KOPT-K1 (cell line): Measurements from ENCODE around the gene MRPL10.

ENCODE experiments used
- H3K27ac ChIP-seq: fragments of 200-600 bp; sonication (generic); 2 replicates; pipeline ENCODE4 v1.5.1; 2016; ENCODE audit warnings: antibody characterized with exemption, mild to moderate bottlenecking, low read depth, low read length; ENCODE audit not compliant: poor library complexity, severe bottlenecking
- H3K36me3 ChIP-seq: fragments of 200-600 bp; sonication (generic); 2 replicates; pipeline ENCODE4 v1.5.1; 2017; ENCODE audit warnings: antibody characterized with exemption, mild to moderate bottlenecking, low read length, moderate library complexity; ENCODE audit not compliant: insufficient read depth
- H3K9me3 ChIP-seq: fragments of 200-600 bp; sonication (generic); 2 replicates; pipeline ENCODE4 v1.5.1; 2017; ENCODE audit warnings: antibody characterized with exemption, low read length, mild to moderate bottlenecking; ENCODE audit not compliant: insufficient read depth, poor library complexity, severe bottlenecking

The MRPL10 gene

DNA sequence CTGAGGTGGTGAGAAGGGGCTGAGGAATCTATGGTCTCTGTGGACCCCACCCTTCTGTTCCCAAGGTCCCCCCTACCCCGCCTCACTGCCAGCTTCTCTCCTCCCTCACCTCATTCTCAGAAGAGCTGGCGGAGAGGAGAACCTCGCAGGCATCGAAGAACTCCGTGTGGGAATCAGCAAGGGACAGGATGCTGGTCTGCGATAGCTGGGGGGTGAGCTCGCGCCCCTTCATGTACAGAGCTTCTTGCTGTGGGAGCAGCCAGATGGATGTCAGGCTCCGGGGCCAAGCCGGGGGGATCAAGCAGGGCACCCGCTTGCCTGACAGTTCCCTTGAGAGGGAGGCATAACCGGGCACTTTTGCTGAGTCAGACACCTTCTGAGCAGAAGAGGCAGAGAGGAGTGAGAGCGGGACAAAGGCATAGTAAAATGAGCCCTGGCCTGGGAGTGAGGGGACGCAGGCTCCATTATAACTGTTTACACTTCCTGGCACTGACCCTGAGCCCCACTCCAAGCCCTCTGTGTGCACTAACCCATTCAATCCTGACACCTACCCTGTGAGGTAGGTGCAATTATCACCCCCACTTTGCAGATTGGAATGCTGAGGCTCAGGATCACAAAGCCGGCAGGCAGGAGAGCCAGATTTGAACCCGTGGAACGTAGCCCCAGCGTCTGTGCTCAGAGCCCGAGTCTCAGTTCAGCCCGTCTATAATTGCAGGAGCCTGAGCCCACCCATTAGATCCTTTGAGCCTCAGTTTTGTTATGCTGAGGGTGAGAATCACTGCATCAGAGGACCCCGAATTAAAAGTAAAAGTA, 16.0 kb downstream of the MRPL10 start:
- H3K27ac ChIP-seq = no peak overlapping the region
- H3K36me3 ChIP-seq = peaks cover 82% of the 10 kb centered on the region
- no peaks in the 10 kb centered on the region for H3K9me3 ChIP-seq

DNA sequence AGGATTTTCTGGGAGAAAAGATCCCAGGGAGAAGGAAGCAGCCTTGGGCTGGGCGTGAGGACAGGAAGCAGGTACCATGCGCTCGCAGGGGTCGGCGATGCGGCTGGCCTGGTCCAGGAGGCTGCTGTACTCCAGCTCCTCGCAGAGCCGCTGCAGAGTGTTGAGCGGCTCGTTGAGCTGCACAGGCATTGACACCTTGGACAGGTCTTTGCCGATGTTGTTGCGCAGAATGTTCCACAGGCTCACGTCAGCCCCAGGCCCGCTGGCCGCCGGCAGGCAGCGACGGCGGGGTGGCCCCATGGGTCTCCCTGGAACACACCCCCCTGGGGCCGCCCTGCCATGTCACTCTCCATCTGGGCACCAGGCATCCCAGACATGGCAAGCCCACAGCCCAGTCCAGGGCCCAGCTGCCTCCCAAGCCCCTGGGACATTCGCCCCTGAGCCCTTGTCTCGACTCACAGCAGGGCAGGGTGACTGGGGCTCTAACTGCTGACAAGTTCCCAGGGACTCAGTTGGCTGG, 17.8 kb downstream of the MRPL10 start:
- Histone ChIP-seq H3K36me3 (peaks cover 96% of the 10 kb centered on the region), H3K9me3 (no peaks in the 10 kb centered on the region), H3K27ac (no peak overlapping the region)

DNA sequence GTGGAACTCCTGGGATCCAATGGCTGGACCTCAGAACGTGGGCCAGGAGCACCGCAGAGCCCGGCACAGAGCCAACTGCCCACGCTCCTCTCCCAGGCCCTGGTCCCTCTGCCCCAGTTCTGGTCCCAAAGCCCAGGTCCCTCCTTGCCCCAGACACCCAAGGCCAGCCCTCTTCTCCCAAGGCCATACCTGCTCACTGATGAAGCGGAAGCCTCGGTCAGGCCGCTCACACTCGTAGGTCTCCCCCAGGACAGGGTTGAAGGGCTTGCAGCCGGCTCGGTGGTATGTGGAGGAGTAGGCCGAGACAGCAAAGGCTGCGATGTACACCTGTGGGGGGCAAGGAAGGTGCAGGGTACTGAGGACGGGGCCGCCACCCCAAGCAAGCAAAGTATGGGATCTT, 18.3 kb downstream of the MRPL10 start:
- peaks cover 96% of the 10 kb centered on the region for H3K36me3 ChIP-seq
- H3K9me3 ChIP-seq = no peaks in the 10 kb centered on the region
- no peak overlapping the region for H3K27ac ChIP-seq

DNA sequence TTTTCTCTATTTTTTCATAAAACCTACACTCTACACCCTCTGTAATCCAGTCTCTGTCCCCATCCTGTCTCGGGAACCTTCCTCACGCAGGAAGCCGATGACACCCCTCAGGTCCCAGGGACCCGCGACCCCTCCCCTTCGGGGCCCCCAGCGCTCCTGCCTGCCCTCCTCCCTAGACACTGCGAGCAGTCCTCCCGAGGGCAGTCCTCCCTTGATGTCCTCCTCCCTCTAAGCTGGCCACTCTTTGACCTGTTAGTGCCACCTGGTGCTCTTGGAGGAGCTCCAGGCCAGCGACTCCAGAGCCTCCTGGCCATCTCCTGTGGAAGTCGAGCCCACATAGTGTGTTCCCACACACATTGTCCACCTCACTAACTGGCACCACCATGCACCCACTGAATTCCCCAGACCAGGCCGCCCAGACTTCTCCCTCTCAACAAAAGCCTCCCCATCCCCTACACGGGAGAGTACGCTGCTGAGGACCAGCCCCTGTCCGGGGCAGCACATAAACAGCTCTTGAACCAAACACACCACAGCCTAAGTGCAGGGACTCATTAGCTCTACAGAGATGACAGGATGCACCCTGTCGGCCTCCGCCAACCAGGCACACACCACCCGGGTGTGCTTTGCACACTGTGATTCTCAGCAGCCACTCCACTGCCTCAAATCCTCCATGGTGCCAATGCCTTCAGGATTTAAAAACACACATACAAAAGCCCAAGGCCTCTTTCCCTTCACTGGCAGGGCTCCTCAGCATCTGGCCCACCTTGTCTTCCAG, 19.0 kb downstream of the MRPL10 start:
- Histone ChIP-seq H3K36me3 (peaks cover 96% of the 10 kb centered on the region), H3K27ac (no peak overlapping the region)

GRCh38 chr17:47811709-47812108, 19.6 kb downstream of the MRPL10 start:
- H3K36me3 ChIP-seq = peaks cover 96% of the 10 kb centered on the region
- H3K27ac ChIP-seq = no peak overlapping the region
- H3K9me3 ChIP-seq = no peaks in the 10 kb centered on the region

More for the DNA sequence above, 19.0 kb downstream of the MRPL10 start:
- no peaks in the 10 kb centered on the region for H3K9me3 ChIP-seq

GRCh38 chr17:47810901-47811635, 20.3 kb downstream of the MRPL10 start:
- Histone ChIP-seq H3K27ac (no peak overlapping the region), H3K9me3 (no peaks in the 10 kb centered on the region), H3K36me3 (peaks cover 91% of the 10 kb centered on the region)

DNA sequence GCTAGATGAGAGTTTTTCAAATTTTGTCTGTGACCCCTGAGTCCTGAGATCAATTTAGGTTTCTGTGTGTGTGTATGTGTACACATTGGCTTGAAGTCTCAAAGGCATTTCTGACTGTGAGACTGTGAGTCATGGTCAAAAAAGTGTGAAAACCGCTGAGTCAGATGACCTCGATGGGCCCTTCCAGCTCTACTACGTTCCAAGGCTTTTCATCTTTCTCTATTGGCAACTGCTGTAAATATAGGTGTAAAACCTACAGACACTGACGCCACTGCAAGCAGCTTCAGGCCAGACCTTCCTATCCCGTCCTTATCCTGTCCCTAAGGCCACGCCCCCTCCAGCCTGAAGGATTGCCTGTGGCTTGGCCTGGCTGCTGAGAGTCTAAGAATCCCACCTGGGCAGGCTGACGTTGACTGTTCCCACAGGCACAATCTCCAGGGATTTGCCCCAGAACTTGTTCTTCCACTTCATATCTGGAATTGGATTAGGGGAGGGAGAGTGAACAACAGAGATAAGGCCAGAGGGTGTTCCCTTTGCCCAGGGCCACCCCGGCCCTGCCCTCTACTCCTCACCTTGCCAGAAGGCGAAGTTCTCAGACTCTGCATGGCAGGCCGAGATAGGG, 21.0 kb downstream of the MRPL10 start:
- Histone ChIP-seq H3K9me3 (no peaks in the 10 kb centered on the region), H3K27ac (no peak overlapping the region), H3K36me3 (peaks cover 83% of the 10 kb centered on the region)

DNA sequence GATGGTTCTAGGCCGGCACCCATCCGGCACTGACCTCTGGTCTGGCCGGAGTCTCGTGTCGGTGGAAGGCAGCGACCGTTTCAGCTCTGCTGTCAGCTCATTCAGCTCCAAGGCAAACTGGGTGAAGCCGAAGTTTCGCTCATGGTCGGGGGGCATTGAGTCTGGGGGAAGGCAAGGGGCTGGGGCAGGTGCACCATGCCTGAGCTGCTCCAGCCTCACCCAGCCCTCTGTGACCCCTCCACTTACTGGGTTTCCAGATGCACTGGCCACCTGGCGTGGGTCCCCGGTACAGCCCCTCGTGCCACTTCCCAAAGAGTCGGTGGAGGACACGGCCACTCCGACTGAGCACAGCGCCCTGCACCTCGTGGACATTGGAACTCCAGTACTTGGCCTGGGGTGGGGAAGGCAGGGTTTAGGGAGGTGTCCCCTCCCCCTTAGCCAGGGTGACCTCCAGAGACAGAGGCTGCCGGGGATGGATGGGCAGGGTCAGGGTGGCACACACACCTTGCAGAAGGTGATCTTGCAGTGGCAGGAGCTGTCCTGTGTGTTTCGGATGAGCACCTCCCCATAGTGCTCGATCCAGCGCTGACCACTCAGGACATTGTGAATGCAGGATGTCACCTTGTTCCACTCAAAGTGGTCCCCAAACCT, 22.4 kb downstream of the MRPL10 start:
- H3K27ac ChIP-seq = no peak overlapping the region
- H3K9me3 ChIP-seq = no peaks in the 10 kb centered on the region
- peaks cover 70% of the 10 kb centered on the region for H3K36me3 ChIP-seq

GRCh38 chr17:47808036-47808829, 23.1 kb downstream of the MRPL10 start:
- H3K9me3 ChIP-seq = no peaks in the 10 kb centered on the region
- H3K36me3 ChIP-seq = peaks cover 62% of the 10 kb centered on the region

GRCh38 chr17:47807421-47807820, 23.9 kb downstream of the MRPL10 start:
- H3K9me3 ChIP-seq = no peaks in the 10 kb centered on the region
- H3K27ac ChIP-seq = no peak overlapping the region
- H3K36me3 ChIP-seq = peaks cover 54% of the 10 kb centered on the region

More at GRCh38 chr17:47808036-47808829, 23.1 kb downstream of the MRPL10 start:
- no peak overlapping the region for H3K27ac ChIP-seq

DNA sequence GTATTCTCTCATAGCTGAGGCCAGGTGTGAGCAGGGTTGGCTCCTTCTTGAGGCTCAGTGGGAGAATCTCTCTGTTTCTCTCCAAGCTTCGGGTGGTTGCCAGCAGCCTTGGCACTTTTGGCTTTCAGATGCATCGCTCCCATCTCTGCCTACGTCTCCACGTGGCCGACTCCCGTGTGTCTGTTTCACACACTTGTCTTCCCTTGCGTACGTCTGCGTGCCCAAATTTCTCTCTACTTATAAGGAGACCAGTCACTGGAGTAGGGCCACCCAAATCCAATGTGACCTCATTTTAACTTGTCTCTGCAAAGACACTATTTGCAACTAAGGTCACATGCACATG, 24.5 kb downstream of the MRPL10 start:
- Histone ChIP-seq H3K36me3 (peaks cover 50% of the 10 kb centered on the region), H3K9me3 (no peaks in the 10 kb centered on the region), H3K27ac (no peak overlapping the region)

DNA sequence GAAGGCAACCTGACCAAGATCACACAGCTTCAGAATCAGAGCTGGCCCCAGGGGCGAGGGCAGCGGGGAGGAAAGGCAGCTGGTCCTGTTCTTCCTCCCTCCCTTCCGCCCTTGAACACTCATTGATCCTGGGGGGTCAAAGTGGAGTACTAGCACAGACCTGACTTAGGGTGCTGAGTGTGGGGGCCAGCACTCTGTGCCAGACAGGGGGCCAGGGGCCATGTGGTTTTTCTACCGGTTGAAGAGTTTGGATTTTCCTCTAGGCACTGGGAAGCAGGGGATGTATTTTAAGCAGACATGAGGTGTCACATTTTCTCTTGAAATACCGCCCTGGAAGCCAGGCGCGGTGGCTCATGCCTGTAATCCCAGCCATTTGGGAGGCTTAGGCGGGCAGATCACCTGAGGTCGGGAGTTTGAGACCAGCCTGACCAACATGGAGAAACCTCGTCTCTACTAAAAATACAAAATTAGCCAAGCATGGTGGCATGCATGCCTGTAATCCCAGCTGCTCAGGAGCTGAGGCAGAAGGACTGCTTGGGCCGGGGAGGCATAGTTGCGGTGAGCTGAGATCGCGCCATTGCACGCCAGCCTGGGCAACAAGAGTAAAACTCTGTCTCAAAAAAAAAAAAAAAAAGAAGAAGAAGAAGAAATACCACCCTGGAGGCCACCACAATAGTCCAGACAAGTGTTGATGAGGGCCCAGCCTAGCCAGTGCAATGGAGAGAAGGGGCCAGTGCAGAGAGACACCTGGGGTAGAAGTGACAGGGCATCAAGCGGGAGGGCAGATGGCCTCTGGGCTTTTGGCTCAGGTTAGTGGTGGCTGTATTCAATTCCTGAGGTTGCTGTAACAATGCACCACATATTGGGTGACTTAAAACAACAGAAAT, 25.1 kb downstream of the MRPL10 start:
- Histone ChIP-seq H3K27ac (no peak overlapping the region), H3K36me3 (peaks cover 45% of the 10 kb centered on the region), H3K9me3 (no peaks in the 10 kb centered on the region)

DNA sequence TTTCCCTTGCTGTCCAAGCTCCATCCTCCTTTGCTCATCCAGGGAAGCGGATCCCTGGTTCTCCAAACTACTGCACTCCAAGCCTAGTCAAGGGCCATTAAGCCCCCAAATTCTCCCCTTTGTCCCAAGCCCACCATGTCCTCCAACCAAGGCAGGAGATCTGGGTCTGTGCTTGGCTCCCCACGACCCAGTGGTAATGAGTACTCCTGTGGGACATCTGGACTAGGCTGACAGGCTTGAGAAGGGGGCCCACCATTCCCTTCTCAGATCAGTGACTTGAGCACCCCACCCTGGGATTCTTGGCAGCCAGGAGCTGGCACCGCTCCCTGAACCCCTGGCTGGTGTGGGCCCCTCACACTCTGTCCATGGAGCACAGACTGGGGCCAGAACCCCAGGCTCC, 26.9 kb downstream of the MRPL10 start:
- no peaks in the 10 kb centered on the region for H3K9me3 ChIP-seq
- peaks cover 29% of the 10 kb centered on the region; the same call in 1 of the 2 replicates for H3K36me3 ChIP-seq
- H3K27ac ChIP-seq = no peak overlapping the region
